Thyroid gland (tissue), 4 donors: ENCODE data around the gene VEPH1.

Source experiments
- POLR2A ChIP-seq, 2 donors: fragments of 450-650 bp; IDR thresholded peaks; one replicate each; pipeline ENCODE4 v1.6.1; 2017; ENCODE audit warnings: antibody characterized with exemption in 2 of 2, mild to moderate bottlenecking in 2 of 2, moderate library complexity in 1 of 2
- TF ChIP-seq, protein P1 (sequence below), 6 experiments: fragments of 200-600 bp in 3 of 6; fragments of 450-650 bp in 3 of 6; sonication (generic) in 3 of 6; IDR thresholded peaks; one replicate each; pipeline ENCODE4 v1.5.1; 2016 to 2019; ENCODE audit warnings: antibody characterized with exemption in 6 of 6, mild to moderate bottlenecking in 2 of 6, inconsistent platforms in 1 of 6, moderate library complexity in 1 of 6

DNA sequence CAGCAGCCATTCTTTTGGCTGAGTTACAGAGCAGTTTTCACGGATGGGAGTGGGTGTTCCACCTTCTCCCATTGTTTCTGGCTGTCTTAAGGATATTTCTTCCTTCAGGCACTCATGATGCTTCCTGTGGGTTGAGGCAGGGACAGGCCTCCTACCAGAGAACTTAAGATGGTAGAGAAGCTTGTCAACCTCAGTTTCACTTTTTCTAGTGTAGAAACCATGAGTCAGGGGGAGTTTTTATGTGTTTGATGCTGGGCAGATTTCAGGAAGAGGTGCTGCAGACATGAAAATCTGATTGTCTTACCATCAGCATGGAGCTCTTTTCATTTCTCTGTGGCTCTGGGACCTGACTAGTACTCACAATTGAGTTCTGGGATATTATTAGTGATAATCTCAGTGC lies 48.7 kb upstream of the VEPH1 start:
- TF ChIP-seq POLR2A (IDR thresholded peaks at IDR 0.05): no peak
- TF ChIP-seq, protein P1, sequence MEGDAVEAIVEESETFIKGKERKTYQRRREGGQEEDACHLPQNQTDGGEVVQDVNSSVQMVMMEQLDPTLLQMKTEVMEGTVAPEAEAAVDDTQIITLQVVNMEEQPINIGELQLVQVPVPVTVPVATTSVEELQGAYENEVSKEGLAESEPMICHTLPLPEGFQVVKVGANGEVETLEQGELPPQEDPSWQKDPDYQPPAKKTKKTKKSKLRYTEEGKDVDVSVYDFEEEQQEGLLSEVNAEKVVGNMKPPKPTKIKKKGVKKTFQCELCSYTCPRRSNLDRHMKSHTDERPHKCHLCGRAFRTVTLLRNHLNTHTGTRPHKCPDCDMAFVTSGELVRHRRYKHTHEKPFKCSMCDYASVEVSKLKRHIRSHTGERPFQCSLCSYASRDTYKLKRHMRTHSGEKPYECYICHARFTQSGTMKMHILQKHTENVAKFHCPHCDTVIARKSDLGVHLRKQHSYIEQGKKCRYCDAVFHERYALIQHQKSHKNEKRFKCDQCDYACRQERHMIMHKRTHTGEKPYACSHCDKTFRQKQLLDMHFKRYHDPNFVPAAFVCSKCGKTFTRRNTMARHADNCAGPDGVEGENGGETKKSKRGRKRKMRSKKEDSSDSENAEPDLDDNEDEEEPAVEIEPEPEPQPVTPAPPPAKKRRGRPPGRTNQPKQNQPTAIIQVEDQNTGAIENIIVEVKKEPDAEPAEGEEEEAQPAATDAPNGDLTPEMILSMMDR (IDR thresholded peaks at IDR 0.05): no peak
